ENCODE results near the gene ATXN1.

DNA sequence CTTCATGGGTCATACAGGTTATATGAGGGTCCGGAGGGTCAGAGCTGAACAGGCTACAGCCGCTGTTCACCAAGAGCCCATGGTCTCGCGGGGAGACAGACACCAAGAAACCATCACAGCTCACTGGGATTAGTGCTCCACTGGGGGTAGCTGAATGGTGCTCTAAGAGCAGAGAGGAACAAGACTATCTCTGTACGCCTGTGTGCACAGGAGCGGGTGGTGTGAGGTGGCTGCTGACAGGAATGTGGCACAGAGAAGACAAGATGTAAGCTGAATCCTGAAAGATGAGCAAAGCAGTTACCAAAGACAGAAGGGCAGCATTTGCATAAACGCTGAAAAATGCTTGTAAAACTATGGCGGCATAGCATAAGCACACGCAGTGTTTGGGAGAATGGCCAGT is 383.8 kb downstream of the ATXN1 start:
- TF ChIP-seq MXI1 (conservative IDR thresholded peaks at IDR 0.05; ENCODE audit: poor library complexity, severe bottlenecking): no peak
- TF ChIP-seq CTCF (IDR thresholded peaks at IDR 0.05; ENCODE audit: poor library complexity, severe bottlenecking): no peak
- TF ChIP-seq RAD21 (conservative IDR thresholded peaks at IDR 0.05): no peak

All from neural cell (in vitro differentiated cells).